GM12878 (cell line): ENCODE measurements around the gene SHC3. TPM values are rescaled to one million over a fixed set of nuclear protein-coding genes. Genes with fewer than 3 reads are reported as not detected.

Experiments used
- CBX5 ChIP-seq: sonication (generic); IDR thresholded peaks from 2 replicates; pipeline ENCODE4 v1.6.1; 2016; ENCODE audit warnings: low read depth, moderate library complexity, mild to moderate bottlenecking, inconsistent platforms
- ETV6 ChIP-seq, 2 experiments: fragments of 450-650 bp in 1 of 2; IDR thresholded peaks in 1 of 2; conservative IDR thresholded peaks in 1 of 2; 2 replicates each; pipeline ENCODE4 v1.6.1; 2014; ENCODE audit warnings: antibody characterized with exemption in 1 of 2, borderline replicate concordance in 1 of 2, low read depth in 1 of 2, mild to moderate bottlenecking in 1 of 2, moderate library complexity in 1 of 2
- HSF1 ChIP-seq: fragments of 150-350 bp; IDR thresholded peaks from 2 replicates; pipeline ENCODE4 v1.6.1; 2014; ENCODE audit warnings: mild to moderate bottlenecking, low read depth, low read length
- SRF ChIP-seq, 2 experiments: IDR thresholded peaks; 2 replicates each; pipeline ENCODE4 v1.6.1; 2011; ENCODE audit warnings: low read depth in 2 of 2, low read length in 2 of 2, mild to moderate bottlenecking in 1 of 2, moderate library complexity in 1 of 2
- polyA plus RNA-seq, 11 experiments: library from polyadenylated mRNA; depleted of rRNA in 4 of 11; unstranded in 6 of 11; stranded (reverse) in 5 of 11; fragments of >200 nt; fragmentation: Nextera tagmentation in 4 of 11; fragmentation: Illumina TruSeq in 1 of 11; extraction: Ambion mirVana in 4 of 11; extraction: Trizol in 1 of 11; gene quantifications; 1 replicate in 1 of 11; 2 replicates in 10 of 11; pipeline versions ENCODE4 v1.2.1 to v1.2.3, GENCODE V29; 2011 to 2016; ENCODE audit warnings: inconsistent platforms in 2 of 11, missing spikeins in 2 of 11, low read depth in 1 of 11
- total RNA-seq, 4 experiments: library from RNA; depleted of rRNA in 3 of 4; stranded (reverse); fragments of >200 nt in 3 of 4; fragmentation: Illumina TruSeq in 1 of 4; extraction: Trizol in 1 of 4; gene quantifications; 2 replicates each; pipeline versions ENCODE4 v1.2.1 to v1.2.3, GENCODE V29; 2013 to 2021
- TF ChIP-seq, protein P1 (sequence below): fragments of 450-650 bp; formaldehyde crosslinking; IDR thresholded peaks from 2 replicates; pipeline ENCODE4 v1.5.0; 2022; ENCODE audit warnings: mild to moderate bottlenecking, missing genetic modification characterization
- TF ChIP-seq, protein P2 (sequence below): fragments of 450-650 bp; IDR thresholded peaks from 2 replicates; pipeline ENCODE4 v1.6.1; 2016; ENCODE audit warnings: mild to moderate bottlenecking

Gene SHC3
- total and polyA plus RNA-seq, 10 of the 15 experiments (the other 5 are each of a cell fraction or from before 2014, with no cell fraction given), result 0.01 to 0.06 TPM; not detected in 8

- no peak for TF ChIP-seq SRF (IDR thresholded peaks at IDR 0.05; ENCODE audit: low read depth in 2 of 2, low read length in 2 of 2)
- no peak for TF ChIP-seq ETV6 (conservative IDR thresholded peaks at IDR 0.05 in 1 of 2, IDR thresholded peaks at IDR 0.05 in 1 of 2; ENCODE audit: borderline replicate concordance in 1 of 2, low read depth in 1 of 2)
- TF ChIP-seq, protein P1, sequence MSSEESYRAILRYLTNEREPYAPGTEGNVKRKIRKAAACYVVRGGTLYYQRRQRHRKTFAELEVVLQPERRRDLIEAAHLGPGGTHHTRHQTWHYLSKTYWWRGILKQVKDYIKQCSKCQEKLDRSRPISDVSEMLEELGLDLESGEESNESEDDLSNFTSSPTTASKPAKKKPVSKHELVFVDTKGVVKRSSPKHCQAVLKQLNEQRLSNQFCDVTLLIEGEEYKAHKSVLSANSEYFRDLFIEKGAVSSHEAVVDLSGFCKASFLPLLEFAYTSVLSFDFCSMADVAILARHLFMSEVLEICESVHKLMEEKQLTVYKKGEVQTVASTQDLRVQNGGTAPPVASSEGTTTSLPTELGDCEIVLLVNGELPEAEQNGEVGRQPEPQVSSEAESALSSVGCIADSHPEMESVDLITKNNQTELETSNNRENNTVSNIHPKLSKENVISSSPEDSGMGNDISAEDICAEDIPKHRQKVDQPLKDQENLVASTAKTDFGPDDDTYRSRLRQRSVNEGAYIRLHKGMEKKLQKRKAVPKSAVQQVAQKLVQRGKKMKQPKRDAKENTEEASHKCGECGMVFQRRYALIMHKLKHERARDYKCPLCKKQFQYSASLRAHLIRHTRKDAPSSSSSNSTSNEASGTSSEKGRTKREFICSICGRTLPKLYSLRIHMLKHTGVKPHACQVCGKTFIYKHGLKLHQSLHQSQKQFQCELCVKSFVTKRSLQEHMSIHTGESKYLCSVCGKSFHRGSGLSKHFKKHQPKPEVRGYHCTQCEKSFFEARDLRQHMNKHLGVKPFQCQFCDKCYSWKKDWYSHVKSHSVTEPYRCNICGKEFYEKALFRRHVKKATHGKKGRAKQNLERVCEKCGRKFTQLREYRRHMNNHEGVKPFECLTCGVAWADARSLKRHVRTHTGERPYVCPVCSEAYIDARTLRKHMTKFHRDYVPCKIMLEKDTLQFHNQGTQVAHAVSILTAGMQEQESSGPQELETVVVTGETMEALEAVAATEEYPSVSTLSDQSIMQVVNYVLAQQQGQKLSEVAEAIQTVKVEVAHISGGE, result no peak
- no peak for TF ChIP-seq CBX5
- no peak for TF ChIP-seq HSF1
- TF ChIP-seq, protein P2, sequence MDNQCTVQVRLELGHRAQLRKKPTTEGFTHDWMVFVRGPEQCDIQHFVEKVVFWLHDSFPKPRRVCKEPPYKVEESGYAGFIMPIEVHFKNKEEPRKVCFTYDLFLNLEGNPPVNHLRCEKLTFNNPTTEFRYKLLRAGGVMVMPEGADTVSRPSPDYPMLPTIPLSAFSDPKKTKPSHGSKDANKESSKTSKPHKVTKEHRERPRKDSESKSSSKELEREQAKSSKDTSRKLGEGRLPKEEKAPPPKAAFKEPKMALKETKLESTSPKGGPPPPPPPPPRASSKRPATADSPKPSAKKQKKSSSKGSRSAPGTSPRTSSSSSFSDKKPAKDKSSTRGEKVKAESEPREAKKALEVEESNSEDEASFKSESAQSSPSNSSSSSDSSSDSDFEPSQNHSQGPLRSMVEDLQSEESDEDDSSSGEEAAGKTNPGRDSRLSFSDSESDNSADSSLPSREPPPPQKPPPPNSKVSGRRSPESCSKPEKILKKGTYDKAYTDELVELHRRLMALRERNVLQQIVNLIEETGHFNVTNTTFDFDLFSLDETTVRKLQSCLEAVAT, result no peak
- TF ChIP-seq, all 136 proteins: peak for 0
Observed at GRCh38 chr9:89015336-89015735, 163.3 kb downstream of the SHC3 start (continued).
